Osteoblast (primary cell): ENCODE data around the gene VGLL4. TPM values are rescaled to one million over a fixed set of nuclear protein-coding genes. Genes with fewer than 3 reads are reported as not detected.

Source experiments
- DNase-seq: peaks from one replicate; pipeline ENCODE4 v3.0.0; 2011; ENCODE audit warnings: low spot score, mixed read lengths; ENCODE audit not compliant: insufficient read length; ENCODE audit errors: missing footprints
- H2AFZ ChIP-seq: 2 replicates; pipeline ENCODE4 v1.6.0; 2011; ENCODE audit warnings: mild to moderate bottlenecking, low read length
- H3K27ac ChIP-seq: 2 replicates; pipeline ENCODE4 v1.5.1; 2011; ENCODE audit warnings: mild to moderate bottlenecking, low read depth, low read length, moderate library complexity
- H3K27me3 ChIP-seq: 2 replicates; pipeline ENCODE4 v1.6.0; 2012; ENCODE audit warnings: mild to moderate bottlenecking, control low read depth, inconsistent platforms, low read length, moderate library complexity; ENCODE audit not compliant: insufficient read depth
- H3K36me3 ChIP-seq: 2 replicates; pipeline ENCODE4 v1.5.1; 2011; ENCODE audit warnings: mild to moderate bottlenecking, low read length, control low read depth, moderate library complexity; ENCODE audit not compliant: insufficient read depth
- H3K4me1 ChIP-seq: 2 replicates; pipeline ENCODE4 v1.5.1; 2011; ENCODE audit warnings: mild to moderate bottlenecking, low read length, control low read depth, moderate library complexity; ENCODE audit not compliant: insufficient read depth
- H3K4me2 ChIP-seq: 2 replicates; pipeline ENCODE4 v1.6.0; 2011; ENCODE audit warnings: mild to moderate bottlenecking, low read length; ENCODE audit not compliant: insufficient read depth
- H3K4me3 ChIP-seq: fragments of 200-600 bp; sonication (generic); 3 replicates; pipeline ENCODE4 v1.5.1; 2012; ENCODE audit warnings: mild to moderate bottlenecking, low read length, inconsistent platforms; ENCODE audit not compliant: insufficient read depth
- H3K79me2 ChIP-seq: 2 replicates; pipeline ENCODE4 v1.6.0; 2012; ENCODE audit warnings: mild to moderate bottlenecking, low read length, control low read depth, inconsistent platforms; ENCODE audit not compliant: insufficient read depth
- H3K9me3 ChIP-seq: 2 replicates; pipeline ENCODE4 v1.5.1; 2011; ENCODE audit warnings: low read depth, low read length, control low read depth
- H4K20me1 ChIP-seq: 2 replicates; pipeline ENCODE4 v1.6.0; 2012; ENCODE audit warnings: mild to moderate bottlenecking, low read length, control low read depth; ENCODE audit not compliant: insufficient read depth
- total RNA-seq: library from RNA; depleted of rRNA; stranded (reverse); fragments of >200 nt; gene quantifications from 2 replicates; pipeline ENCODE4 v1.2.3, GENCODE V29; 2012
- TF ChIP-seq, protein P1 (sequence below): IDR thresholded peaks from 2 replicates; pipeline ENCODE4 v1.5.1; 2011; ENCODE audit warnings: mild to moderate bottlenecking, low read depth, low read length, moderate library complexity; ENCODE audit errors: extremely low read depth

The VGLL4 gene
- total RNA-seq, 1 donor = 68.8 TPM

DNA sequence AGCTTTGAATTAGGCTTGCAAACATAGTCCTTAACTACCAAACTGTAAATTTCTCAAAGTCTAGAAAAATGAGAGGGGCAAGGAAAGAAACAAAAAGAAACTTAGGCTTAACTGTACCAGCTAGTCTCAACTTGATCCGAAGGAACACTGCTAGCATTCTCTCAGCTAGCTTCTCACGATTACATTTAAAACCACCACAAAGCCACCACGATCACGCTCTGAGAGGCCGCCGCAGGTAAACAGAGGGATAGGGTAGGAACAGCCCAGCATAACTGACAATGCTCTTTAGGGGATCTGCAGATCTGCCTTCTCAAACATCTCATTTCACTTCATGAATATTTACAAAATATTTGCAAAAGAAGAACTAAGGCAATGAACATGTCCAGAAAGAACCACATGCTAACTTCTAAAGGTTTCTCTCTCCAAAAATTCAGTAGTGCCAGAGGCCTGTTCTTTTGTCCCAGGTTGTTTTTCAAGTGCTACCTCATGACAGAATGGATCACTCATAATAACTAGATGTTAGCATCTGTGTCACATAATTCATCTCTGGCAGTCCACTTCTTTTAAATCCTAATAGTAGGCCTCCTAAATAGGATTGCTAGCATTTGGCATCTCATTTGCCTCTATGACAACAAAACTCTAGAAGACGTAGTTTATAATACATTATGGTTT lies 18.9 kb downstream of the VGLL4 start:
- Histone ChIP-seq H3K9me3 (no peaks in the 10 kb centered on the region), H3K4me1 (peaks cover 21% of the 10 kb centered on the region), H4K20me1 (peaks cover 60% of the 10 kb centered on the region)

DNA sequence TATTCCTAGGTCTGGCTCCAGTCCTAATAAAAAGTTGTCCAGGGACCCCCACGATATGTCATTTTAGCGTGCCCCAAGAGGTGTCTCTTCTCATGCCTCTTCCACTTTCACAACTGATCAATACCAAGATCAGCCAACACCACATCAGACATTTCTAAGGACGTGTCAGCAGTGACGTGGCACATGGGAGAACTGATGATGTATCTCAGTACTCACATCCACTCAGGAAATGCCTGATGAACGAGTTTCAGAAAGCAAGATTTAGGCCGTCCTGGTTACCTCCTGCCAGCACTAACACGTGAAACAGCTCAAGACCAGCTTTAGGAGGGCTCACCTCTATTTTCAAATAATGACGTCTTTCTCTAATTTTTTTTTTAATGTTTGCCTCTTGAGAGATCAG lies 19.6 kb downstream of the VGLL4 start:
- no peaks in the 10 kb centered on the region for H3K27me3 ChIP-seq
- H3K9me3 ChIP-seq = no peaks in the 10 kb centered on the region
- peak overlapping the region; percentile 71 for H3K27ac ChIP-seq
- DNase-seq = peak; percentile 3
- TF ChIP-seq, protein P1, sequence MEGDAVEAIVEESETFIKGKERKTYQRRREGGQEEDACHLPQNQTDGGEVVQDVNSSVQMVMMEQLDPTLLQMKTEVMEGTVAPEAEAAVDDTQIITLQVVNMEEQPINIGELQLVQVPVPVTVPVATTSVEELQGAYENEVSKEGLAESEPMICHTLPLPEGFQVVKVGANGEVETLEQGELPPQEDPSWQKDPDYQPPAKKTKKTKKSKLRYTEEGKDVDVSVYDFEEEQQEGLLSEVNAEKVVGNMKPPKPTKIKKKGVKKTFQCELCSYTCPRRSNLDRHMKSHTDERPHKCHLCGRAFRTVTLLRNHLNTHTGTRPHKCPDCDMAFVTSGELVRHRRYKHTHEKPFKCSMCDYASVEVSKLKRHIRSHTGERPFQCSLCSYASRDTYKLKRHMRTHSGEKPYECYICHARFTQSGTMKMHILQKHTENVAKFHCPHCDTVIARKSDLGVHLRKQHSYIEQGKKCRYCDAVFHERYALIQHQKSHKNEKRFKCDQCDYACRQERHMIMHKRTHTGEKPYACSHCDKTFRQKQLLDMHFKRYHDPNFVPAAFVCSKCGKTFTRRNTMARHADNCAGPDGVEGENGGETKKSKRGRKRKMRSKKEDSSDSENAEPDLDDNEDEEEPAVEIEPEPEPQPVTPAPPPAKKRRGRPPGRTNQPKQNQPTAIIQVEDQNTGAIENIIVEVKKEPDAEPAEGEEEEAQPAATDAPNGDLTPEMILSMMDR = no peak
- peaks cover 14% of the 10 kb centered on the region for H3K4me1 ChIP-seq
- no peak overlapping the region for H2AFZ ChIP-seq
- peaks cover 6% of the 10 kb centered on the region for H3K36me3 ChIP-seq
- H3K79me2 ChIP-seq = peaks cover 100% of the 10 kb centered on the region
- peak overlapping the region; percentile 4 for H3K4me2 ChIP-seq
- peaks cover 66% of the 10 kb centered on the region for H4K20me1 ChIP-seq
- H3K4me3 ChIP-seq = no peak overlapping the region

More for the DNA sequence above, 18.9 kb downstream of the VGLL4 start:
- Histone ChIP-seq H3K27ac (peak overlapping the region; percentile 71), H3K4me2 (peak overlapping the region; percentile 4), H3K79me2 (peaks cover 100% of the 10 kb centered on the region), H3K4me3 (no peak overlapping the region), H3K27me3 (no peaks in the 10 kb centered on the region), H2AFZ (no peak overlapping the region), H3K36me3 (peaks cover 6% of the 10 kb centered on the region)
- DNase-seq = peak; percentile 43
- TF ChIP-seq, protein P1 = no peak

DNA sequence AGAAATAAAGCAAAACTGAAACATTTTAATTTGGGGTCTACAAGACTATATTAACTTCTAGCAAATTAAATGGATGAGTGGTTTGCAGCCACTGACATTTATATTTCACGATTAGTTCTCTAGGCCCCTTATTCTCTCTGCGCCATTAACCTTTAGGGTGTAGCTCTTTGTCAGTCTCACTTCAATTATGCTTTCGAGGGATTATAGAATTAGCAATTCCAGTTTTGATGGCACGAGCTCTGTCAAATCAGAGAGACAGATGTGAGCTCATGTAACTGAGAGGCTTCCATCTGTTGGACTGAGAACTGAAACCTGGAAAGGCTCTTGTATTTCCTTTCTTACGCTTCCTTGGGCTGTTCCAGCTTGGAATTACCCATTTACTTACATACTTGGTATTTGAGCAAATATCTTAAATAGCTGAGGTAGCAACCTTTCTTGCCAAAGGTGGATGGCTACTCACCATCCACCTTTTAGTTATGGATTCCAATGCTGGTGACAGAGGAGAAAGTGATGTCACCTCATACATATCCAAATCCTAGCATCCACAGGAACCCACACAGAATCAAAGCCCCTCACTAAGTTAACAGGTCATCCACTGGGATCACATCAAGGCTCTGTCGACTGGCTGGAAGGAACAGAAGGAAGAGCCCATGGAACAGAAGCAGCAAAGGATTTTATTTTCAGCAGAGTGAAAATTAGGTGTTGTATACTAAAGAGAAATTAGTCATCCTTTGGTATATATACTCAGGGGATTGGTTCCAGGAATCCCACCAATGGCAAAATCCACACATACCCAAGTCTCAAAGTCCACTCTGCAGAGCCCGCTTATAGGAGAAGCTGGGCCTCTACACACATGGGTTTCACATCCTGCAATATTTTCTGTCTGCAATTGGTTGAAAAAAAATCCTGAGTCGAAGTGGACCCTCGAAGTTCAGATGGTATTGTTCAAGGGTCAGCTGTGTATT lies 20.8 kb downstream of the VGLL4 start:
- DNase-seq = peak; percentile 29
- peaks cover 6% of the 10 kb centered on the region for H3K36me3 ChIP-seq
- no peak overlapping the region for H2AFZ ChIP-seq
- no peaks in the 10 kb centered on the region for H3K27me3 ChIP-seq
- H3K4me2 ChIP-seq = no peak overlapping the region
- no peaks in the 10 kb centered on the region for H3K9me3 ChIP-seq
- no peak overlapping the region for H3K4me3 ChIP-seq
- H3K79me2 ChIP-seq = peaks cover 100% of the 10 kb centered on the region
- H4K20me1 ChIP-seq = peaks cover 75% of the 10 kb centered on the region
- peaks cover 13% of the 10 kb centered on the region for H3K4me1 ChIP-seq
- H3K27ac ChIP-seq = no peak overlapping the region
- TF ChIP-seq, protein P1 = no peak

DNA sequence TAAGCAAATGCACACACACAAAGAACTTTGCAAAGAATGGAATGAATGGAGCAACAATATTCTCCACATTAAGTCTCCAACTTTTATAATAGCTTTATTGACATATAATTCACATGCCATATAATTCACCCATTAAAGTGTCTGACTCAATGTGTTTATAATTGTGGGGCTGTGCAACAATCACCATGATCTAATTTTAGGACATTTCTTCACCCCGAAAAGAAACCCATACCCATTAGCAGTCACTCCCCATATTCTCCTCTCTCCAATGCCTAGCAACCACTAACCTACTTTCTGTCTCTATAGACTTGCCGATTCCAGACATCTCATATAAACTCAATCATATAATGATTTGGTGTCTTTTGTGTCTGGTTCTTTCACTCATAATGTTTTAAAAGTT lies 22.6 kb downstream of the VGLL4 start:
- Histone ChIP-seq H3K9me3 (no peaks in the 10 kb centered on the region), H3K4me3 (no peak overlapping the region), H3K27ac (no peak overlapping the region), H3K4me2 (no peak overlapping the region), H3K4me1 (peaks cover 15% of the 10 kb centered on the region), H4K20me1 (peaks cover 77% of the 10 kb centered on the region), H2AFZ (no peak overlapping the region), H3K27me3 (no peaks in the 10 kb centered on the region), H3K36me3 (peaks cover 6% of the 10 kb centered on the region), H3K79me2 (peaks cover 100% of the 10 kb centered on the region)
- peak; percentile 27 for DNase-seq
- TF ChIP-seq, protein P1 = no peak
